DMS 273 treated with DMSO at 0.1 percent for 48 hours (cell line): ENCODE results near the gene GRAMD1B.

Experiments
- DNase-seq: peaks from one replicate; lab custom pipeline; 2025; lab: John Stamatoyannopoulos, UW

Gene GRAMD1B

GRCh38 chr11:123535401-123535800 is 105.3 kb downstream of the GRAMD1B start:
- no peak for DNase-seq

GRCh38 chr11:123536690-123537437 is 106.8 kb downstream of the GRAMD1B start:
- DNase-seq: no peak

- DNase-seq: no peak
These were observed 107.7 kb downstream of the GRAMD1B start for GRCh38 chr11:123537726-123538125.

- DNase-seq: no peak
These were observed 113.7 kb downstream of the GRAMD1B start for GRCh38 chr11:123543797-123544196.

GRCh38 chr11:123544631-123545375 is 114.7 kb downstream of the GRAMD1B start:
- no peak for DNase-seq

- no peak for DNase-seq
These were observed 115.7 kb downstream of the GRAMD1B start for GRCh38 chr11:123545726-123546270.

GRCh38 chr11:123546515-123546914 is 116.4 kb downstream of the GRAMD1B start:
- no peak for DNase-seq

GRCh38 chr11:123547180-123547579 is 117.1 kb downstream of the GRAMD1B start:
- DNase-seq: no peak

GRCh38 chr11:123548774-123549173 is 118.7 kb downstream of the GRAMD1B start:
- no peak for DNase-seq

- DNase-seq: no peak
These were observed 120.2 kb downstream of the GRAMD1B start for GRCh38 chr11:123549926-123550917.

GRCh38 chr11:123551079-123551478 is 121.0 kb downstream of the GRAMD1B start:
- no peak for DNase-seq

GRCh38 chr11:123556633-123557032 is 126.6 kb downstream of the GRAMD1B start:
- no peak for DNase-seq

- DNase-seq: no peak
These were observed 128.7 kb downstream of the GRAMD1B start for GRCh38 chr11:123558536-123559315.

GRCh38 chr11:123559523-123559955 is 129.5 kb downstream of the GRAMD1B start:
- no peak for DNase-seq

- DNase-seq: no peak
These were observed 129.9 kb downstream of the GRAMD1B start for GRCh38 chr11:123560006-123560405.

- DNase-seq: no peak
These were observed 131.3 kb downstream of the GRAMD1B start for GRCh38 chr11:123561431-123561800.

- DNase-seq: no peak
These were observed 132.1 kb downstream of the GRAMD1B start for GRCh38 chr11:123562158-123562557.

GRCh38 chr11:123562829-123563228 is 132.8 kb downstream of the GRAMD1B start:
- no peak for DNase-seq

GRCh38 chr11:123564221-123564620 is 134.2 kb downstream of the GRAMD1B start:
- no peak for DNase-seq

GRCh38 chr11:123566852-123567251 is 136.8 kb downstream of the GRAMD1B start:
- DNase-seq: no peak

GRCh38 chr11:123567466-123567865 is 137.4 kb downstream of the GRAMD1B start:
- DNase-seq: no peak
